NCI-H2081 treated with DMSO at 0.1 percent for 48 hours (cell line): ENCODE data around the gene PADI4.

Source experiments
- DNase-seq: peaks from one replicate; lab custom pipeline; 2025; lab: John Stamatoyannopoulos, UW

The PADI4 gene

DNA sequence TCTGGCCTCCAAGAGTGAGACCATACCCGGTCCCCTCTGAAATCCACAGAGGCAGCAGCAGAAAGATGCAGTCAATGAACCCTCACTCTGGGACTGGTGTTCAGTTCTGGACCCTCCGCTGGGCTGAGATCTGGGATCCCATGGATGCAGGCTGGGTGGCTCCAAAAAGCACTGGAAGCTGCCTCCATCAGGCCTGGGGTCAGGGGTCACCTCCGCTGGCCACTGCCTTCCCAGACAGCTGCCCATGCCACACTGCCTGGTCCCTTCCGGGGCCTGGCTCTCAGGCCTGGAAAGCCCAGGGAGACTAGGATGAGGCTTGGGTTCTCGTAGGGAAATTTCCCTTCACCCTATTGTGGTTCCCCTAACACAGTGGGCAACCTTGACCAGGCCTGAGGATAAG, 21.4 kb upstream of the PADI4 start:
- DNase-seq, result no peak

GRCh38 chr1:17287130-17287776, 20.7 kb upstream of the PADI4 start:
- DNase-seq, result no peak

- no peak for DNase-seq
These were observed 18.3 kb upstream of the PADI4 start for GRCh38 chr1:17289721-17290120.

DNA sequence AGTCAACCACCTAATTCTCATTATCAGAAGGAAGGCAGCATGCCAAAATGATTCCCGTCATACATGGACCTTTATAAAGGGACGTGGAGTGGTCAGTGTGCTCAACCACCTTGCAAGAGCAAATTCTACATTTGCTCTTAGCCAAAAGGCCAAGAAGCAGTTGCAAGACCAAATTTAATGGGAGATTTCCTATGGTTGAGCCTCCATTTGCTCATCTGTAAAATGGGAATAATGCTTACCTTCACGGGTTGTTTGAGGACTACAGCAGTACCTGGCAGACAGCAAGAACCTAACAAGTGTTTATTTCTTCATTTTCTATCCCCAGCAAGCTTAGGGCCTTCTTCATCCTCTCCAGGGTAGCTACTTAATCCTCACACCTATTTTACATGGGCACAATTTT, 17.4 kb upstream of the PADI4 start:
- DNase-seq, result no peak

- no peak for DNase-seq
These were observed 15.5 kb upstream of the PADI4 start for GRCh38 chr1:17292299-17293160.

DNA sequence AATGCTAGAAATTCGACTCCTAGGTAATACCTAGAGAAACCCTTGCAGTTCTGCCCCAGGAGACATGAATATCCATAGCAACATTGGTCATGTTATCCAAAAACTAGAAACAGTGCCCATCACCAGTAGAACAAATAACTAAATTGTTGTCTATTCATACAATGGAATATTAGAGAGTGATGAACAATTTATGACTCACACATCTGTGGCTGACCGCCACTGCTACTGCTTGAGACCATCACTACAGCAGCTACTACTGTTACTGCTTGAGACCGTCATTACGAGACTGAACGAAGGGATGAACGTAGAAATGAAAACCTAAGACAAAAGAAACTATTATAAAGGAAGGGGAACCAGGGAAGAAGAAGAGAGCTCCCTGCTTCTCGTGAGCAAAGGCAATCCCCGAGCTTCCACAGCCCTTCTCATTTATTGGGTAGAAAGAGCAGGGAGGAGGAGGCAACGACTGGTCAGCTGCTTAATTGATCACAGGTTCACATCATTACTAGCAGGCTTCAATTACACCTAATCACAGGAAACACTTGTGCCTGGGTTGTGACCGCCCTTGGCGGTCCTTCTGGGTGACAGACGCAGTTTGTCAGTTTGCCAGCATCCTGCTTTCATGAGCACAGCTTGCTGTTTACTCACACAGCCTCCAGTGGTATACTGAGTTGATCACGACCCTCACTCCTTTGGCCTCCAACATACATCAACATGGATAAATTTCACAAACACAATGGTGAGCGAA, 14.1 kb upstream of the PADI4 start:
- DNase-seq, result no peak

DNA sequence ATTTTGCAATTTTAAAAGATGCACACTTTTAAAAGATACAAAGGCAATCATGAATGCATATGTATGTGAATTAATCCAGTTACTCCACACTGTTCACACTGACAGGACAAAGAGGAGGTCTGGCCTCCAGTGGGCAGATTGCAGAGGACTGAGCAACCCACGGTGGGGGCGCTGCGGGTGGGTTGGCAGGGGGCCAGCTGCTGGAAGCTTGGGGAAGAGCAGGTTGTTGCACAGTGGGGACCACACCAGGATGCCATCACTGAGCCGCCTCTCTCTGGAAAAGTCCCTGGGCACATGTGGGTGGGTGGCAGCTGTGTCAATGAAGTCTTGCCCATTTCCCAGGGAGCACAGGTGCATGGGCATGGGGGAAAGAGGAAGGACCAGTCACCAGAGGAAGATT, 12.7 kb upstream of the PADI4 start:
- DNase-seq, result no peak

GRCh38 chr1:17296086-17296485, 11.9 kb upstream of the PADI4 start:
- DNase-seq, result no peak

GRCh38 chr1:17297991-17298390, 10.0 kb upstream of the PADI4 start:
- DNase-seq, result no peak

DNA sequence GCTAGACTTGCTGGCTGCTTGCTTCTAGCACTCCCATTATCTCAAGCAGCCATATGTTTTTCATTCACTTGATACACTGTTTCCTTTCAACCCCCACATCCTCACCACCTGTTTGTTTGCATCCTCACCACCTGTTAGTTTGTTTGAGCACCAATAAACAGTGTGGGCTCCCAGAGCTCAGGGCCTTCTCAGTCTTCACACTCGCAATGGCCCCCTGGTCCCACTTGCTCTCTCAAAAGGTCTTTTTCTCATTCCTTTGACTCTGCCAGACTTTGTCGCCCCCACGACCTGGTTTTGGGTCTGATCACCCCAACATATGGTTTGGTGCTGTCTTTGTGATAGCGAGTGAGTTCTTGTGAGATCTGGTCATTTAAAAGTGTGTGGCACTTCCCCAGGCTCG, 6.2 kb upstream of the PADI4 start:
- no peak for DNase-seq

DNA sequence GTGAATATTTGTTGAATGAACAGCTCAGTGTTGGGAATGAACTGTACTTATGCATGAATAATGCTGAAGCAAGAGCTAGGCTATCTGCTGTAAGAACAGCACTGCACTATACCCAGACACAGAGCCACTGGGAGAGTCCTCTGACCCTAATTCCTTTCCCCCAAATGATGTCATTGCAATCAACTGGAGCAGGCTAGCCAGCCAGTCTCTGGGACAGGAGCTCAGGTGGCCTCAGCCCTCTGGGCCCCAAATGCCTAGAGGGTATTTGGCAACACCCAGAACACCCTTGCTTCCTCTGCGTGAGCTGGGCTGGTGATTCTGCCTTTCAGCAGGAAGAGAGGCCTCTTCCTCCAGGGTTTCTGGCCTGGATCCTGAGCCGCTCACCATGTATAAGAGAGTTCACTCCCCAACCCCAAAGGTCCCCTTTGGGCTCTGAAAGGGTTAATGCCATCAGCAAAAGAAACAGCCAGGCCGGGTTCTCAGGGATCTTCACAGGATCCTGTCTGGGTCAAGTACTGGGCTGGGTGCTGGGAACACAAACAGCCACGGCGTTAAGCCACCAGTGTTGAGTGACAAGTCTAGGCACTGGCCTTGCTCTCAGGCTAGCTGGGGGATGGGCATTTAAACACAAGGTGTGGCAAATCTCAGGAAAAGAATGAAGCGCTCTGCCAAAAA, 3.7 kb upstream of the PADI4 start:
- no peak for DNase-seq

DNA sequence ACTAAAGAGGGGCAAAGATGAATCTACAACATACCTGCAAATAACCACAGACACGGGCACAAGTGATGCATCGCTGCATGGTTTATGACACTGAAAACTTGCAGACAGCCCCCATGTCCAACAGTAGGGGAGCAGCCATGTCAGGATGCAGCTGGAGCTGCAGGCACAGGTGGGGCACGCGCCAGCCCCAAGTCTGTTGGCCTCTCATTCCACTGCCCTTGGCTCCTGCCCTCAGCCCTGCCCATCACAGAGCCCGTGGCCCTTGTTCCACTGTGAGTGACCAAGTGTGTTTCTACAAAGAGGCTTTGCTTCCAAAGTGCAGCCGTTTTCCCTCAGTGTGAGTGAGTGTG, 3.2 kb upstream of the PADI4 start:
- DNase-seq, result no peak

DNA sequence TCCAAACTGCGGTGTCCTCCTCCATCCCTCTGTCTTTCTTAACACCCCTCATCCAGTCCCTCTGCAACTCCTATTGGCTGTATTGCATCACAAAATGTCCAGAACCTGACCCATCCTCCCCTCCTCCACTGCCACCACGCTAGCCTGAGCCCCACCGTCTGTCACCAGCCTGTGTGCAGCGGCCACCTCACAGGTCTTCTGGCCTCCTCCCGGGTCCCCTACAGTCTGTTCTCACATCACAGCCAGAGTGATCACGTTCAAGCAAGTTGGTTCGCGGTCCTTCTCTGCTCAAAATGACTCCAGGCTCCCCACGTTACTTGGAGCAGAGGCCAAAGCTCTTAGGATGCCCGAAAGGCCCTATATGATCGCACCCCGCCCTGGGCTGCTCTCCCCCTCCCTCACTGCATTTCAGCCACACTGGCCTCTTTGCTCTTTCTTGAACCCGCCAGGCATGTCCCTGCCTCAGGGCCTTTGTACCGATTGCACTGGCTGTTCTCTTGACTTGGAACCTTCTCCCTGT, 2.4 kb upstream of the PADI4 start:
- no peak for DNase-seq

- DNase-seq, result no peak
These were observed 1.6 kb upstream of the PADI4 start for GRCh38 chr1:17306407-17306806.

GRCh38 chr1:17306921-17307320, 1.1 kb upstream of the PADI4 start:
- DNase-seq, result no peak

DNA sequence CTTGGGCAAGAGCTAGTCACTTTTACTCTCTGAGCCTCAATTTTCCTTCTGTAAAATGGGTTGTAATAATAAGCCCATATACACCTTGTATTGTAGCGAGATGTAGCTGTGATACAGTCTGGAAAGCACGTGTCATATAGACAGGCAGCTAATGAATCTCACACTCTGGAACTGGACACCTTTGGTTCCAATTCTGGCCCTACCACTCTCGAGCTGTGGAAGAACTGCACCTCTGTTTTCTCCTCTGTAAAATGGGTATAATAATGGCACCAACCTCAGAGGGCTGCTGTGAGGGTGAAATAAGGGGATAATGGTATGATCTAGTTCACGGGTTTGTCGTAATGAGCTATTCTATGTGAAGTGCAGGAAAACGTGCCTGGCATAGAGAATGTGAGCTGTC, 668 bp upstream of the PADI4 start:
- no peak for DNase-seq

DNA sequence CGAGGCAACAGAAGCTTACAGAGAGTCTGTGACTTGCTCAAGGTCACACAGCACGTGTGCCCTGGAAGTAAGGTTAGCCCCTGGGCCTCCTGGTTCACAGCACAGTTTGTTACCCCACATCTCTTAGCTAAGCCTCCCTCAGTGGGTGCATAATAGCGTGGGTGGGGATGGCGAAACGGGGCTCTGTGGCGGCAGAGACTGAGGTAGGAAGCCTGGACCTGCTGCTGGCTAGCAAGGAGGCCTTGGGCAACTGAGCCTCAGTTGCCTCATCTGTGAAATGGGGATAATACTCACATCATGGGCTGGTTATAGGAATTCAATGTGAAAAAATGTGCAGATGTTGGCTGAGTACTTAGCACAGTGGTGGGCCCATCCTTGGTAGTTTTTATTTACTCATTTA, 596 bp downstream of the PADI4 start:
- no peak for DNase-seq

GRCh38 chr1:17309426-17310067, 1.6 kb downstream of the PADI4 start:
- DNase-seq, result no peak

DNA sequence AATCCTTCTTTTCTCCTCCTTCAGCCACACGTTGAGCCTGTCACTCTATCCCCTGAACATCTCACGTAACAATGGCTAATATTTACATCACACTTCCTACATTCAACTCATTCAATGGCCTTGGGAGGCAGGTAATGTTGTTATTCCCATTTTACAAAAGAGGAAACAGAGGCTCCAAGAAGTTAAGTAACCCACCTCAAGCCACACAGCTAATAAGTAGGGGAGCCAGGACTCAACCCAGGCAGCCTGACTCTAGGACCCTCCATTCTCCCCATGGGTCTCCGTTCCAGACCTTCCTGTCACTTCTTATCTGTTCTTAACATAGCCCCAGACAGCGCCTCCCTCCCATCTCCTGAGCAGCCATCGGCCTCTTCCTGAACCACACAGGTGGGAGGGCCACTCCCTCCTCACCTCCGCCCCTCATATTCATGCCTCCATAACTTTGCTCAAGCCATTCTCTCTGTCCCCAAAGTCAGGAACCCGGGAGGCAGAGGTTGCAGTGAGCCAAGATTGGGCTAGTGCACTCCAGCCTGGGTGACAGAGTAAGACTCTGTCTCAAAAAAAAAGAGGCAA, 2.2 kb downstream of the PADI4 start:
- DNase-seq, result no peak

DNA sequence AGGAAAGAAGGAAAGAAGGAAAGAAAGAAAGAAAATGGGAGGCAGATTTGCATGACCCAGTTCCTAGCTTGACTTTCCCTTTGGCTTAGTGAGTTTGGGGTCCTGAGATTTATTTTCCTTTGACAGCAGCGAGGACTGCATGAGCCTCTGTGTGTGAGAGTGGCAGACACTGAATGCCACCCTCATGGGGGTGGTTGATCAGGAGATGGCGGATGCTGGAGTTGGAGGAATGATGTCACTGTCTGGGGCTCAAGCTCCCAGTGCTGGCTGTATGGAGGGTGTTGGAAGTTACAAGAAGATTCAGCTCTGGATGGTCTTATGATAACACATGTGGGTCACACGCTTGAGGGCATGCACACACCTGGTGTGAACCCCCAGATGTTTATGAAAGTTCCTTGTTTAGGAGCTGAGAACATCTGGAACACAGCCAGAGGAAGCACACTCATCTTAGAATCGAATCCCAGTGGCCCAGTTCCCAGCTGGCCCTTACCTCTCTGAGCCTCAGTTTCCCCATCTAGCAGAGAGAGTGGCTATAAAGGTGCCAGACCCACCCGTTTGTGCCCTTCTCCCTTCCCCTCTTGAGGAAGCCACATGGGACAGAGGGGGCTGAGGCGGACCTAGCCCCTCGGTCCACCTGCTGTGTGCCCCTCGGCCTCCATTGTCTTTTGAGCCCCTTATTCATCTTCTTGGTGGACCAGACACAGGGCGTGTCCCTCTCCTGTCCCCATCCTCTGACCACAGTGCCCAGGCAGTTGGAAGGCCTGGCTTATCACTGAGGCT, 5.7 kb downstream of the PADI4 start:
- DNase-seq, result no peak
